NK-92 (cell line): ENCODE data around the gene CORO1C.
"Not testable (repeated sequence)": the region's sequence is repeated elsewhere in the genome, so short reads cannot be mapped to it uniquely, and the experiment has no call there.

Experiments used
- DNase-seq: peaks from one replicate; lab custom pipeline; 2025; ENCODE audit not compliant: unreplicated experiment; lab: John Stamatoyannopoulos, UW

CORO1C gene

GRCh38 chr12:108620236-108620879 lies 111.0 kb downstream of the CORO1C start:
- DNase-seq: no peak

- DNase-seq: no peak
Observed at GRCh38 chr12:108619369-108620160, 111.8 kb downstream of the CORO1C start.

- DNase-seq: not testable (repeated sequence)
Observed at GRCh38 chr12:108618953-108619274, 112.4 kb downstream of the CORO1C start.

- DNase-seq: no peak
Observed at GRCh38 chr12:108618079-108618952, 113.0 kb downstream of the CORO1C start.

- no peak for DNase-seq
Observed at GRCh38 chr12:108616941-108617858, 114.1 kb downstream of the CORO1C start.

- DNase-seq: no peak
Observed at GRCh38 chr12:108616359-108616758, 115.0 kb downstream of the CORO1C start.

GRCh38 chr12:108615918-108616317 lies 115.4 kb downstream of the CORO1C start:
- DNase-seq: no peak

- no peak for DNase-seq
Observed at GRCh38 chr12:108614639-108615038, 116.7 kb downstream of the CORO1C start.

- no peak for DNase-seq
Observed at GRCh38 chr12:108614041-108614440, 117.3 kb downstream of the CORO1C start.

GRCh38 chr12:108613548-108613947 lies 117.8 kb downstream of the CORO1C start:
- no peak for DNase-seq

GRCh38 chr12:108612788-108613282 lies 118.5 kb downstream of the CORO1C start:
- DNase-seq: no peak

- DNase-seq: no peak
Observed at GRCh38 chr12:108611884-108612415, 119.4 kb downstream of the CORO1C start.

GRCh38 chr12:108610856-108611605 lies 120.3 kb downstream of the CORO1C start:
- DNase-seq: no peak

GRCh38 chr12:108610336-108610815 lies 120.9 kb downstream of the CORO1C start:
- DNase-seq: no peak

- no peak for DNase-seq
Observed at GRCh38 chr12:108609537-108610335, 121.6 kb downstream of the CORO1C start.

GRCh38 chr12:108608616-108609015 lies 122.7 kb downstream of the CORO1C start:
- DNase-seq: no peak

GRCh38 chr12:108607981-108608600 lies 123.2 kb downstream of the CORO1C start:
- DNase-seq: no peak

GRCh38 chr12:108606492-108606891 lies 124.8 kb downstream of the CORO1C start:
- no peak for DNase-seq
